ENCODE results near the gene ROBO1.
A peak's percentile ranks its signal among the peaks of the same experiment; 100 is the strongest.

The ROBO1 gene

DNA sequence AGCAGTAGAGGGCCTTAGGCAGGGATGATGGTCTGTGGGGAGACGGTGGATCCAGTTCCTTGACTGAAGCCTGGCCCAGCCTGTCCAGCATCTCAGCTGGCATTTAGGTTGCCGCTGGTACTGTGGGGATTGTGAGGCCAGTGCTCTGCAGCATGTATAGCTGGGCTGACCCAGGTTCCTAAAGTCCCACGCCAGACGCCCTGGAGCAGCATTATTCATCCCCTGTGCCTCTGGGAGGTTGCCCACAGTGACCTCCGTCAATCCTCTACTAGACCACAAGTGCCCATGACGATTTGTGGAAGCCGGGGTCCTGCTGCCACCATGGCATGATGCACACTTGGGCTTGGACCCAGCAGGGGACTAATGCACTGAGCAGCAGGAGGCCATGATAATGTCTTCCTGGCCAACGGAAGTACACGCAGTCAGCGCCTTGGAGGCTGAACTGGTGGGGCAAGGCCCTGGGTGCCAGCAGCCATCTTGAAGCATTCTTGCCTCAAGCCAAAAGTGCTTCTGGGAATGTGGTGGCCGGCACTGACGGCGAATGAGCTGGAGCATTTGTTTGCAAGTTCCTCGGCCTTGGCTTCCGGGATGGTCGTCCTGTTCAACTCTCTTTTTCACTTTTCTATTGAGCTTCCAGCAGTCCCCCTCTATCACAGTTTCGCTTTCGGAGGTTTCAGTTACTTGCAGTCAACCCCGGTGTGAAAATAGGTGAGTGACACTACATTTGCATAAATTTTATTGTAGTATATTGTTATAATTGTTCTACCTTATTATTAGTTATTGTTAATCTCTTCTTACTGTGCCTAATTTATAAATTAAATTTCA, 949.4 kb downstream of the ROBO1 start:
- no peak for DNase-seq (ENCODE audit: low read depth, low spot score)

GRCh38 chr3:78814893-78815562, 952.8 kb downstream of the ROBO1 start:
- DNase-seq (ENCODE audit: low read depth, low spot score): no peak
- TF ChIP-seq POLR2AphosphoS5 (IDR thresholded peaks at IDR 0.05; ENCODE audit: borderline replicate concordance, low read depth, low read length): no peak
- TF ChIP-seq FOXP2 (optimal IDR thresholded peaks at IDR 0.05; ENCODE audit: control extremely low read depth, extremely low read length, insufficient read depth): no peak
- TF ChIP-seq EZH2 (IDR thresholded peaks at IDR 0.05): no peak
- H3K4me3 ChIP-seq: no peak overlapping the region
- H3K9ac ChIP-seq (ENCODE audit: insufficient read length): no peak overlapping the region
- H3K27ac ChIP-seq: no peak overlapping the region
- no peaks in the 10 kb centered on the region for H3K9me3 ChIP-seq (ENCODE audit: low read depth, low read length)
- no peaks in the 10 kb centered on the region for H3K36me3 ChIP-seq (ENCODE audit: insufficient read depth, low read length)

More for the DNA sequence above, 949.4 kb downstream of the ROBO1 start:
- Histone ChIP-seq H3K4me3 (no peak overlapping the region), H3K36me3 (ENCODE audit: insufficient read depth, low read length) (no peaks in the 10 kb centered on the region), H3K9me3 (ENCODE audit: low read depth, low read length) (no peaks in the 10 kb centered on the region), H3K27ac (no peak overlapping the region), H3K9ac (ENCODE audit: insufficient read length) (no peak overlapping the region)
- TF ChIP-seq EZH2 (IDR thresholded peaks at IDR 0.05) (no peak), POLR2AphosphoS5 (IDR thresholded peaks at IDR 0.05; ENCODE audit: borderline replicate concordance, low read depth, low read length) (no peak), FOXP2 (optimal IDR thresholded peaks at IDR 0.05; ENCODE audit: control extremely low read depth, extremely low read length, insufficient read depth) (no peak)

DNA sequence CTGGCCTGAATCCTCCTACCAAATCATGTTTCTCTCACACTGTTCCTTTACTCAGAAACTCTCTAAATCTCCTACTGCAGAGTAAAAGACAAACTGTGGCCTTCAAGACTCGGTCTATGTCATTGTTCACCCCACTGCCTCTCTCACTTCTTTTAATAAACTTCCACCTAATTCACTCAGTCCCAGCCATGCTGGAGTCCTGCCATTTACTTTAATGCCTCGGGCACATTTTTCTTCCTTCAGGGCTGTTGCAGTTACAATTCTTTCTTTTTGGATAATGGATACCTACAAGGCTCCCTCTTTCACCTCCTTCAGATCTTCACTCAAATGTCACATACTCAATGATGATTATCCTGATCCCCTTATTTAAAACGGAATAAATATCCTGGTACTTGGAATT, 955.6 kb downstream of the ROBO1 start:
- no peak overlapping the region for H3K27ac ChIP-seq
- H3K9me3 ChIP-seq (ENCODE audit: low read depth, low read length): no peaks in the 10 kb centered on the region
- TF ChIP-seq POLR2AphosphoS5 (IDR thresholded peaks at IDR 0.05; ENCODE audit: borderline replicate concordance, low read depth, low read length): no peak
- no peak for TF ChIP-seq EZH2 (IDR thresholded peaks at IDR 0.05)
- no peak for TF ChIP-seq FOXP2 (optimal IDR thresholded peaks at IDR 0.05; ENCODE audit: control extremely low read depth, extremely low read length, insufficient read depth)
- H3K36me3 ChIP-seq (ENCODE audit: insufficient read depth, low read length): no peaks in the 10 kb centered on the region
- H3K9ac ChIP-seq (ENCODE audit: insufficient read length): no peak overlapping the region
- no peak for DNase-seq (ENCODE audit: low read depth, low spot score)
- H3K4me3 ChIP-seq: no peak overlapping the region

- Histone ChIP-seq H3K4me3 (peak overlapping the region; percentile 39), H3K36me3 (ENCODE audit: insufficient read depth, low read length) (no peaks in the 10 kb centered on the region), H3K9me3 (ENCODE audit: low read depth, low read length) (no peaks in the 10 kb centered on the region), H3K27ac (peak overlapping the region; percentile 68; the same call in 1 of the 2 replicates), H3K9ac (ENCODE audit: insufficient read length) (no peak overlapping the region)
- peak; percentile 12 for DNase-seq (ENCODE audit: low read depth, low spot score)
- no peak for TF ChIP-seq POLR2AphosphoS5 (IDR thresholded peaks at IDR 0.05; ENCODE audit: borderline replicate concordance, low read depth, low read length)
- TF ChIP-seq FOXP2 (optimal IDR thresholded peaks at IDR 0.05; ENCODE audit: control extremely low read depth, extremely low read length, insufficient read depth): no peak
- TF ChIP-seq EZH2 (IDR thresholded peaks at IDR 0.05): no peak
Measured at GRCh38 chr3:78809966-78810365, 957.8 kb downstream of the ROBO1 start.

DNA sequence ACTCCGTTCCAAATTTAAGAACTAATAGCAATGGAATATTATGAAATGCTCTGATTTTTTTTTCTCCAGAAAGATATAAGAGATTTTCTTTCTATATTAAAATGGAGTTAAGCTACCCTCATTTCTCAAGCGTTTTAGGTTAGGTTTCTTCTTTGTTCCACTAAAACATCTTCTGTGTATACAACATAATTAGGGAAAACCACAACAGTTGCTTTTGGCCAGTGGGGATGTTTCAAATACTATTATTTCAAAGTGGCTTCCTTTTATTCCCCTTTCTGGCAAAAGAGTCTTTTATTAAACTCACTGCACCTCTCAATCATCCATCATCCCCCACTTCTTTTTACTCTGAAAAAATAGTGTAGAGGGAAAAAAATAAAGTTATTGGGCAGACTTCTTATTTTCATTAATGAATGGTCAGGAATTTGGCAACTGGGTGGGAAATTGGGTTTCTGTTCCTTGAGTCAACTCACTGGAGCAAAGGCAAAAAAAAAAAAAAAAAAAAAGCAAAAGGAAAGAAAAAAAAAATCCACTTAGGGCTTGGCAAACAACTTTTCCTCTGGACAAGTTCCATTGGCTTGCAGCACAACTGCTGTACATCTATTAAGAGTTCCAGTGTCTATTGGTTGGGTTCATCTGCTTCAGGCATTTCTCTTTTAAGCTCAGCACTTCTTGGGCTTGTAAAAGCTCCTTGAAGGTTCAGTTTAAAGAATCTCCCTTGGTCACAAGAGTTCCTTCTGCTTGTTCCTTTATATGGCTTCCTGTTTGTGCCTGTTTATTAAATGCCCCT, 963.4 kb downstream of the ROBO1 start:
- Histone ChIP-seq H3K4me3 (peak overlapping the region; percentile 47; the same call in 1 of the 2 replicates), H3K9ac (ENCODE audit: insufficient read length) (no peak overlapping the region), H3K27ac (peak overlapping the region; percentile 82), H3K9me3 (ENCODE audit: low read depth, low read length) (no peaks in the 10 kb centered on the region), H3K36me3 (ENCODE audit: insufficient read depth, low read length) (no peaks in the 10 kb centered on the region)
- TF ChIP-seq FOXP2 (optimal IDR thresholded peaks at IDR 0.05; ENCODE audit: control extremely low read depth, extremely low read length, insufficient read depth): no peak
- TF ChIP-seq POLR2AphosphoS5 (IDR thresholded peaks at IDR 0.05; ENCODE audit: borderline replicate concordance, low read depth, low read length): no peak
- TF ChIP-seq EZH2 (IDR thresholded peaks at IDR 0.05): no peak
- peak; percentile 51 for DNase-seq (ENCODE audit: low read depth, low spot score)

GRCh38 chr3:78802562-78802930, 965.3 kb downstream of the ROBO1 start:
- H3K36me3 ChIP-seq (ENCODE audit: insufficient read depth, low read length): no peaks in the 10 kb centered on the region
- no peak overlapping the region for H3K9ac ChIP-seq (ENCODE audit: insufficient read length)
- H3K9me3 ChIP-seq (ENCODE audit: low read depth, low read length): no peaks in the 10 kb centered on the region
- H3K27ac ChIP-seq: no peak overlapping the region
- no peak overlapping the region for H3K4me3 ChIP-seq
- no peak for TF ChIP-seq FOXP2 (optimal IDR thresholded peaks at IDR 0.05; ENCODE audit: control extremely low read depth, extremely low read length, insufficient read depth)
- no peak for TF ChIP-seq EZH2 (IDR thresholded peaks at IDR 0.05)
- TF ChIP-seq POLR2AphosphoS5 (IDR thresholded peaks at IDR 0.05; ENCODE audit: borderline replicate concordance, low read depth, low read length): no peak
- no peak for DNase-seq (ENCODE audit: low read depth, low spot score)

DNA sequence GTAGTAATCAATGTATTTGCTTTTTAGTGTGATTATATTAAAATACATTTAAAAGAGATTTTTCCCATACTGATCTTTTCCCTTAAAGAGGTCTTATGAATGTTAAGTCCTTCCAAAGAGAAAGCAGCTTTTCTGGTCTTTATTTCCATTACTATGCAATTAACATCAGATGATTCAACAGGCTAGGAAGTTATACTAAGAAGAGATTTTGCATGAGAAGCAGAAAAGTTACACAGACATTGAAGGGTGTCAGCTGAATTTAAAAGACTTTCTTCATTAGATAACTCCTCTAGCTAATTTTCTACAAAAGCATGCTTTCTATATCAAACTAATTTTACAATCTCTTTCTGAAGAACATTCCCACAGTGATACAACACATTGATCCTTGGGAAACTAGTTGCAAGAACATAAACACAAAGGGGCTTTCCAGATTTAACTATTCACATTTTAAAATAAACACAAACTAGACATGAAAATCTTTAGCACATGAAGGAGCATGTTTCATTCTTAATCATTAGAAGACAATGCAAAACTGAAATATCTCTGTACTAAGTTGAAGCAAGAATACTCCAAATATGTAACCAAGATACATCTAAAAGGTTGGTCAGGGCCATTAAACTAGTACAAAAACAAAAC, 965.8 kb downstream of the ROBO1 start:
- Histone ChIP-seq H3K36me3 (ENCODE audit: insufficient read depth, low read length) (no peaks in the 10 kb centered on the region), H3K27ac (no peak overlapping the region), H3K4me3 (no peak overlapping the region), H3K9me3 (ENCODE audit: low read depth, low read length) (no peaks in the 10 kb centered on the region), H3K9ac (ENCODE audit: insufficient read length) (peak overlapping the region; percentile 15)
- no peak for DNase-seq (ENCODE audit: low read depth, low spot score)
- TF ChIP-seq POLR2AphosphoS5 (IDR thresholded peaks at IDR 0.05; ENCODE audit: borderline replicate concordance, low read depth, low read length): no peak
- TF ChIP-seq EZH2 (IDR thresholded peaks at IDR 0.05): no peak
- TF ChIP-seq FOXP2 (optimal IDR thresholded peaks at IDR 0.05; ENCODE audit: control extremely low read depth, extremely low read length, insufficient read depth): no peak

All from SK-N-MC (cell line).